HG03175 (cell line): ENCODE results near the gene CCDC88C.
A peak's percentile ranks its signal among the peaks of the same experiment; 100 is the strongest.
"Not testable (repeated sequence)": the region's sequence is repeated elsewhere in the genome, so short reads cannot be mapped to it uniquely, and the experiment has no call there.

ENCODE experiments used
- ATAC-seq: cut with Tn5 transposase; IDR thresholded peaks from one replicate; pipeline ENCODE4 v1.9.1; 2021; ENCODE audit warnings: mild to moderate bottlenecking, moderate library complexity; ENCODE audit not compliant: unreplicated experiment

CCDC88C gene

GRCh38 chr14:91277546-91278382 lies 139.9 kb downstream of the CCDC88C start:
- no peak for ATAC-seq

- ATAC-seq, result no peak
Measured at GRCh38 chr14:91274796-91275195, 142.8 kb downstream of the CCDC88C start.

DNA sequence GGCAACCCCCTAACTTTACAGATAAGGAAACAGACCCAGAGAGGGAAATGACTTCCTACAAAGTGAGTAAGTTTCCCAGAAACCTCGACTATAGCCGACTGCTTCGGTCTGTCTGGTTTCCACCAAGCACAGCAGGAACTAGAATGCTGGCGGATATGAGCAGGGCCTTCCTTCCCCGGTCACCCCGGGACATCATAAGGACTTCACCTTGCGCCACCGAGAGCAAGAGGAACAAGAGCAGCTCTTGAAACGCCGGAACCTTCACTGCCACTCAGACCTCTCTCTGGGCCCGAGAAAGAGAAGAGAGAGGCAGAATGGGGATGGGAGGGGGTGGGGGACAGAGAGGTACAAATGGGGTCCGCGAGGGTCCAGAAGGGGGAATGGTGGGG lies 143.7 kb downstream of the CCDC88C start:
- no peak for ATAC-seq

GRCh38 chr14:91273273-91273884 lies 144.2 kb downstream of the CCDC88C start:
- no peak for ATAC-seq

DNA sequence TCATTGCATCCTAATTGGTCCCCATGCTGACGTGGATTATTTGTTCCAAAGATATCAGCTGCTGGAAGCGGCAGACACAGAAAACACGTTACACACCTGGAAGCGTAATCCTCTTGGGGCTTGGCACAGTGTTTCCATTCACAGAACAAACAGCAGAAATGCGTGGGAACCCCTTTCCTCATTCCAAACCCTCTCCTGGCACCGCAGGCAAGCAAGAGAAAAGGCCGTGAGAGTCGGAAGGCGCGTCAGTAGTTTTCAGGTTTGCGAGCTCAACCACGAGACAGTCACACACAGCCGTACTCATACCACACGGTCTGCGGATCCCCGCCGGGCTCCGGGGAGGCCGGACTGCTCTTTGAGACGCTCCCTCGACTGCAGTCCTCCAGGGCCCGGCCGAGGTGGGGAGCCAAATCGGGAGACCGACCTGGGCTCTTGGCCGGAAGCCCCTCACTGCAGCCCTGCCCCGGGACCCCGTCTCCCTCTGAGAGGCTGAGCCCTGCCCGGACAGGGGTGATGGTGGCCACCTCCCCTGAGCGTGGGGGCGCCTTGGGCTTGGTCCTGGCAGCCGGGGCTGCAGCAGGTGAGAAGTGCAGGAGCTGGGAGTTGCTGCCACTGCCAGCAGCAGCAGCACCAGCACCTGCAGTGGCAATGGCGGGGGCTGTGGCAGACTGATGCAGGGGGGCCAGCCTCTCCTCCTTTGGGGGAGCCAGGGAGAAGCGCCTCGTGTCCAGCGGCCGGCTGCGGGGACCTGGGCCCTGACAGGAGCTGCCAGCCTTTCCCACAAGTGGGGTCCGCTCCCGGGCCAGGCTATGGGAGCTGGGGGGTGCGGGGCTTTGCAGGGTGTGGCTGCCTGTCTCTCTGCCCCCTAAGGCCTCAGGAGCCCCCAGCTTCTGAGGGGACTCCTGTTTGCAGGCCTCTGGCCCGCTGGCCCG lies 145.0 kb downstream of the CCDC88C start:
- ATAC-seq, result no peak

GRCh38 chr14:91271639-91272038 lies 146.0 kb downstream of the CCDC88C start:
- no peak for ATAC-seq

GRCh38 chr14:91270619-91271018 lies 147.0 kb downstream of the CCDC88C start:
- ATAC-seq, result no peak

GRCh38 chr14:91270188-91270587 lies 147.4 kb downstream of the CCDC88C start:
- ATAC-seq, result no peak

- ATAC-seq, result no peak
Measured at GRCh38 chr14:91269076-91269991, 148.3 kb downstream of the CCDC88C start.

GRCh38 chr14:91267965-91268437 lies 149.6 kb downstream of the CCDC88C start:
- ATAC-seq, result no peak

- not testable (repeated sequence) for ATAC-seq
Measured at GRCh38 chr14:91266276-91266675, 151.3 kb downstream of the CCDC88C start.

- ATAC-seq, result no peak
Measured at GRCh38 chr14:91265404-91265803, 152.2 kb downstream of the CCDC88C start.

DNA sequence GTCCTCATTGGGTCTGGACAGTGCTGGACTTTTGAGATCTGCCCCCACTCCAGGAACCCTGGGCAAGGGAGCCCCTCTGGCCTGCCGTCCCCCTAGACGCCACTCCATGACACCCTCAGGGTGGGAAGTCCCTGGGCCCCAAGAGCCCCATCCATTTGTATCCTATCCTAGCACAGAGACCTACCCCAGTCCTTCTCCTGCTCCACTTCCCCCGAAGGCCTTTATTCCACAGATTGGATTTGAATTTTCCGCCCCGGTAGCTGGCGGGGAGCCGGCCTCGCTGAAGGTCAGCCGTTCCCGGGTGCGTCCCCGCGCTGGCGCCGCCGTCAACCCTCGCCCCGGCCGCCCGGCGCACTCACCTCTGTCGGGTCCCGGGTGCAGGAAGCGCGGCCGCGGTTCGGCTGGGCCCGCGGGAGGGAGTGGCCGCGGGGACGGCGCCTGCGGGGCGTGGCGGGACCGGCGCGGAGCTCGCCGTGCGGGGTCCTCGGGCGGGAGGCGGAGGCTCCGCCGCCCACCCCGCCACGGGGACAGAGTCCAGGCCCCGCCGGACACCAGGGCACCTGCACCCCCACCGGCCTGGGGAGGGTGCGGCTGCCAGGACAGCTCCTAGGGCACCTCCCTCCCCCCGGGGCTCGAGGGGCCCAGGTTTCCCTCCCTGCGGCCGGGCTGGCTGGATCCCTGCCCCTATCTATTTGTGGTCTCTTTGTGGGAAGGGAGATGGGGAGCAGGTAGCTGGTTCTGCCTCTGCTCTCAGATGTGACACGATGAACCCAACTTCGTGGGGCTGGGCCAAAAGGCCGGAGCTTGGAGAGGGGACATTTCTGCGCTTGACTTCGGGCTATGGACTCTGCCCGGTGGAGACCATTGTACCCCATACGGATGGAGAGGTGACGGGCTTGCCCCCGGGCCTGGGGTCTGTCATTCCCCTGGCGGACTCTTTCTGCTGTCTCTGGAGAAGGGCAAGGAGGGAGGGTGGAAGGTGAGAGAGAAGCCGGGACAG lies 153.2 kb downstream of the CCDC88C start:
- no peak for ATAC-seq

GRCh38 chr14:91263329-91263728 lies 154.3 kb downstream of the CCDC88C start:
- ATAC-seq, result no peak

DNA sequence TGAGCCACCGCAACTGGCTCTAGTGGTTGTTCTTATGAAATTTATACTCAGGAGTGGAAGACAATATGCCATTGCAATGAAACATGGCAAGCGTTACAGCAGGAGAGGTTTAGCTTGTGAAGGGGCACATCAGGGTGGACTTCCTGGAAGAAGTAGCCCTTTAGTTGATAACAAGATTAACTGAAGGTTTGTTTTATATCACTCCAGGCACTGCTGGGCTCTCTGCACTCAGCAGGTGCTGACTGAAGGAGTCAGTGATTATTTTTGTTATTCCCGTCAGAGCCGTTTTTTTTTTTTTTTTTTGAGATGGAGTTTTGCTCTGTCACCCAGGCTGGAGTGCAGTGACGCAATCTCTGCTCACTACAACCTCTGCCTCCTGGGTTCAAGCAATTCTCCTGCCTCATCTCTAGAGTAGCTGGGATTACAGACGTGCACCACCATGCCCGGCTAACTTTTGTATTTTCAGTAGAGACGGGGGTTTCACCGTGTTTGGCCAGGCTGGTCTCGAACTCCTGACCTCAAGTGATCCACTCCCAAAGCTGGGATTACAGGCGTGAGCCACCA lies 155.6 kb downstream of the CCDC88C start:
- no peak for ATAC-seq

DNA sequence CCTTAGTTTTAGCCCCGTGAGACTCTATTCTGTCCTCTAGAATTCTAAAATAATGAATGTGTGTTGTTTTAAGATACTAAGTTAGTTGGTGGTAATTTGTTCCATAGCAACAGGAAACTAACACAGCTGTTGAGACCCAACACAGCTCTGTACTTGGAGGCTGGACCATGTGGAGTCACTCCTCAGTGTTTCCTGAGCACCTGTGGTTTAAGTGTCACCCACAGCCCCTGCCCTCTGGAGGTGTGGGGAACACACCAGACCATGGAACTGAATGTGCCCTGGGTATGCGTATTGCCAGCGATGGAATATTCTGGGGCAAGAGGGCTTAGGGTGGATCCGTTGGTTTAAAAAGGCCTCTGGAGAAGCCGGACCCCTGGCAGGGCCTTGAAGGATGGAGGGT lies 156.5 kb downstream of the CCDC88C start:
- peak; percentile 42 for ATAC-seq

GRCh38 chr14:91258876-91259275 lies 158.7 kb downstream of the CCDC88C start:
- no peak for ATAC-seq

GRCh38 chr14:91258011-91258618 lies 159.5 kb downstream of the CCDC88C start:
- no peak for ATAC-seq
